Neural progenitor cell (in vitro differentiated cells): ENCODE measurements around the gene ULK4. TPM values are rescaled to one million over a fixed set of nuclear protein-coding genes. Genes with fewer than 3 reads are reported as not detected.

Experiments used
- DNase-seq: peaks from one replicate; pipeline ENCODE4 v3.0.0-alpha.2; 2016; ENCODE audit warnings: low spot score
- H2AFZ ChIP-seq: fragments of 200-600 bp; sonication (generic); replicated peaks from 2 replicates; pipeline ENCODE4 v1.6.1; 2016; ENCODE audit warnings: antibody characterized with exemption
- H3F3A ChIP-seq: fragments of 200-600 bp; sonication (generic); 2 replicates; pipeline ENCODE4 v1.6.1; 2016; ENCODE audit warnings: antibody characterized with exemption, low read depth
- H3K27ac ChIP-seq: fragments of 200-600 bp; sonication (generic); 2 replicates; pipeline ENCODE4 v1.5.1; 2016; ENCODE audit warnings: mild to moderate bottlenecking
- H3K27me3 ChIP-seq: fragments of 200-600 bp; sonication (generic); 2 replicates; pipeline ENCODE4 v1.6.1; 2016; ENCODE audit warnings: mild to moderate bottlenecking, moderate library complexity
- H3K36me3 ChIP-seq: fragments of 200-600 bp; sonication (generic); 2 replicates; pipeline ENCODE4 v1.5.1; 2016
- H3K4me1 ChIP-seq: fragments of 200-600 bp; sonication (generic); 2 replicates; pipeline ENCODE4 v1.6.1; 2016; ENCODE audit warnings: mixed run types
- H3K4me2 ChIP-seq: fragments of 200-600 bp; sonication (generic); 2 replicates; pipeline ENCODE4 v1.6.1; 2016
- H3K4me3 ChIP-seq: fragments of 200-600 bp; sonication (generic); 2 replicates; pipeline ENCODE4 v1.5.1; 2016
- H3K79me2 ChIP-seq: fragments of 200-600 bp; sonication (generic); 2 replicates; pipeline ENCODE4 v1.6.1; 2016; ENCODE audit warnings: low read depth
- H3K9ac ChIP-seq: fragments of 200-600 bp; sonication (generic); 2 replicates; pipeline ENCODE4 v1.6.1; 2016
- H3K9me3 ChIP-seq: fragments of 200-600 bp; sonication (generic); 2 replicates; pipeline ENCODE4 v1.5.1; 2016; ENCODE audit warnings: low read depth
- H4K20me1 ChIP-seq: fragments of 200-600 bp; sonication (generic); 2 replicates; pipeline ENCODE4 v1.6.1; 2016; ENCODE audit warnings: low read depth
- H3K27ac Mint-ChIP-seq: 3 replicates; pipeline ENCODE4 v1.8.0; 2021; ENCODE audit warnings: mixed read lengths
- H3K27me3 Mint-ChIP-seq: 2 replicates; pipeline ENCODE4 v1.8.0; 2022; ENCODE audit warnings: low read depth, mild to moderate bottlenecking, inconsistent platforms, moderate library complexity, mixed read lengths; ENCODE audit not compliant: insufficient read depth
- H3K36me3 Mint-ChIP-seq: 3 replicates; pipeline ENCODE4 v1.8.0; 2021; ENCODE audit warnings: mixed read lengths
- H3K4me1 Mint-ChIP-seq: 3 replicates; pipeline ENCODE4 v1.8.0; 2021; ENCODE audit warnings: mixed read lengths
- H3K4me3 Mint-ChIP-seq: 3 replicates; pipeline ENCODE4 v1.8.0; 2021; ENCODE audit warnings: mild to moderate bottlenecking, moderate library complexity, mixed read lengths
- H3K9me3 Mint-ChIP-seq: 3 replicates; pipeline ENCODE4 v1.8.0; 2020; ENCODE audit warnings: mixed read lengths
- CTCF ChIP-seq: fragments of 200-600 bp; sonication (generic); IDR thresholded peaks from 2 replicates; pipeline ENCODE4 v1.5.1; 2017; ENCODE audit warnings: antibody characterized with exemption, mild to moderate bottlenecking
- EZH2 ChIP-seq: fragments of 200-600 bp; sonication (generic); IDR thresholded peaks from 2 replicates; pipeline ENCODE4 v1.6.1; 2017; ENCODE audit warnings: antibody characterized with exemption, mild to moderate bottlenecking, moderate library complexity
- EZH2phosphoT487 ChIP-seq: fragments of 200-600 bp; sonication (generic); IDR thresholded peaks from 2 replicates; pipeline ENCODE4 v1.6.1; 2017; ENCODE audit warnings: antibody characterized with exemption
- total RNA-seq: library from RNA; depleted of rRNA; stranded (reverse); fragments of >200 nt; gene quantifications from 2 replicates; pipeline ENCODE4 v1.2.3, GENCODE V29; 2015; ENCODE audit warnings: low replicate concordance

Gene ULK4
- total RNA-seq, 1 donor from 2014 or later: 33.0 TPM

GRCh38 chr3:41260063-41260450 lies 701.8 kb downstream of the ULK4 start:
- DNase-seq: no peak
- Histone ChIP-seq H3K79me2 (no peaks in the 10 kb centered on the region), H3K4me2 (no peak overlapping the region), H3K9ac (no peak overlapping the region), H3K27ac (no peak overlapping the region), H2AFZ (no peak overlapping the region), H3K4me3 (no peak overlapping the region), H3F3A (no peaks in the 10 kb centered on the region), H4K20me1 (no peaks in the 10 kb centered on the region), H3K4me1 (no peaks in the 10 kb centered on the region), H3K36me3 (no peaks in the 10 kb centered on the region), H3K9me3 (no peaks in the 10 kb centered on the region), H3K27me3 (no peaks in the 10 kb centered on the region)
- H3K4me3 Mint-ChIP-seq: no peak overlapping the region
- H3K9me3 Mint-ChIP-seq: no peaks in the 10 kb centered on the region
- no peak for TF ChIP-seq CTCF
- no peak for TF ChIP-seq EZH2phosphoT487
- no peak for TF ChIP-seq EZH2
- H3K36me3 Mint-ChIP-seq: no peaks in the 10 kb centered on the region
- H3K4me1 Mint-ChIP-seq: no peaks in the 10 kb centered on the region
- H3K27me3 Mint-ChIP-seq: peaks cover 3% of the 10 kb centered on the region
- no peak overlapping the region for H3K27ac Mint-ChIP-seq

GRCh38 chr3:41259449-41260062 lies 702.3 kb downstream of the ULK4 start:
- H3F3A ChIP-seq: no peaks in the 10 kb centered on the region
- Mint-ChIP-seq H3K36me3 (no peaks in the 10 kb centered on the region), H3K4me1 (no peaks in the 10 kb centered on the region), H3K9me3 (no peaks in the 10 kb centered on the region), H3K27ac (no peak overlapping the region), H3K27me3 (peaks cover 3% of the 10 kb centered on the region), H3K4me3 (no peak overlapping the region)
- no peaks in the 10 kb centered on the region for H3K36me3 ChIP-seq
- H3K9me3 ChIP-seq: no peaks in the 10 kb centered on the region
- no peak for DNase-seq
- H3K27ac ChIP-seq: no peak overlapping the region
- no peak overlapping the region for H3K9ac ChIP-seq
- no peaks in the 10 kb centered on the region for H3K79me2 ChIP-seq
- TF ChIP-seq EZH2phosphoT487 (no peak), EZH2 (no peak), CTCF (no peak)
- no peaks in the 10 kb centered on the region for H3K27me3 ChIP-seq
- no peaks in the 10 kb centered on the region for H3K4me1 ChIP-seq
- no peak overlapping the region for H3K4me2 ChIP-seq
- no peak overlapping the region for H3K4me3 ChIP-seq
- H4K20me1 ChIP-seq: no peaks in the 10 kb centered on the region
- no peak overlapping the region for H2AFZ ChIP-seq

GRCh38 chr3:41258239-41258800 lies 703.6 kb downstream of the ULK4 start:
- peaks cover 3% of the 10 kb centered on the region for H3K27me3 Mint-ChIP-seq

More at GRCh38 chr3:41258239-41258800, 703.6 kb downstream of the ULK4 start:
- TF ChIP-seq EZH2phosphoT487 (no peak), CTCF (no peak), EZH2 (no peak)
- no peaks in the 10 kb centered on the region for H3K27me3 ChIP-seq
- Mint-ChIP-seq H3K4me3 (no peak overlapping the region), H3K36me3 (no peaks in the 10 kb centered on the region), H3K4me1 (no peaks in the 10 kb centered on the region), H3K27ac (no peak overlapping the region), H3K9me3 (peaks cover 8% of the 10 kb centered on the region)
- H3K9ac ChIP-seq: no peak overlapping the region
- no peak overlapping the region for H3K4me3 ChIP-seq
- H3K9me3 ChIP-seq: no peaks in the 10 kb centered on the region
- H3F3A ChIP-seq: no peaks in the 10 kb centered on the region
- no peaks in the 10 kb centered on the region for H4K20me1 ChIP-seq
- H2AFZ ChIP-seq: no peak overlapping the region
- no peak overlapping the region for H3K27ac ChIP-seq
- H3K36me3 ChIP-seq: no peaks in the 10 kb centered on the region
- H3K4me2 ChIP-seq: no peak overlapping the region
- no peaks in the 10 kb centered on the region for H3K4me1 ChIP-seq
- no peak for DNase-seq
- no peaks in the 10 kb centered on the region for H3K79me2 ChIP-seq
